ENCODE measurements around the gene ZBTB1. TPM values are rescaled to one million over a fixed set of nuclear protein-coding genes. Genes with fewer than 3 reads are reported as not detected.
"Not testable (repeated sequence)": the region's sequence is repeated elsewhere in the genome, so short reads cannot be mapped to it uniquely, and the experiment has no call there.

The ZBTB1 gene
- total RNA-seq, 1 donor from 2014 or later: 48.9 TPM

GRCh38 chr14:64566651-64567122 lies 62.1 kb downstream of the ZBTB1 start:
- no peaks in the 10 kb centered on the region for H3K9me3 ChIP-seq
- H3K4me3 ChIP-seq: no peak overlapping the region
- no peak overlapping the region for H3K27ac ChIP-seq
- H3K36me3 ChIP-seq: no peaks in the 10 kb centered on the region
- H3K27me3 ChIP-seq: no peaks in the 10 kb centered on the region
- TF ChIP-seq POLR2A (IDR thresholded peaks at IDR 0.05) (no peak), POLR2AphosphoS5 (IDR thresholded peaks at IDR 0.05; ENCODE audit: insufficient read depth in 1 of 2, low read depth in 1 of 2) (no peak)
- TF ChIP-seq, protein P1, sequence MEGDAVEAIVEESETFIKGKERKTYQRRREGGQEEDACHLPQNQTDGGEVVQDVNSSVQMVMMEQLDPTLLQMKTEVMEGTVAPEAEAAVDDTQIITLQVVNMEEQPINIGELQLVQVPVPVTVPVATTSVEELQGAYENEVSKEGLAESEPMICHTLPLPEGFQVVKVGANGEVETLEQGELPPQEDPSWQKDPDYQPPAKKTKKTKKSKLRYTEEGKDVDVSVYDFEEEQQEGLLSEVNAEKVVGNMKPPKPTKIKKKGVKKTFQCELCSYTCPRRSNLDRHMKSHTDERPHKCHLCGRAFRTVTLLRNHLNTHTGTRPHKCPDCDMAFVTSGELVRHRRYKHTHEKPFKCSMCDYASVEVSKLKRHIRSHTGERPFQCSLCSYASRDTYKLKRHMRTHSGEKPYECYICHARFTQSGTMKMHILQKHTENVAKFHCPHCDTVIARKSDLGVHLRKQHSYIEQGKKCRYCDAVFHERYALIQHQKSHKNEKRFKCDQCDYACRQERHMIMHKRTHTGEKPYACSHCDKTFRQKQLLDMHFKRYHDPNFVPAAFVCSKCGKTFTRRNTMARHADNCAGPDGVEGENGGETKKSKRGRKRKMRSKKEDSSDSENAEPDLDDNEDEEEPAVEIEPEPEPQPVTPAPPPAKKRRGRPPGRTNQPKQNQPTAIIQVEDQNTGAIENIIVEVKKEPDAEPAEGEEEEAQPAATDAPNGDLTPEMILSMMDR (IDR thresholded peaks at IDR 0.05): no peak
- intact Hi-C loops (cut with DNase I): no loop called here
- H3K4me1 ChIP-seq: peaks cover 15% of the 10 kb centered on the region
- DNase-seq (ENCODE audit: extremely low spot score in 2 of 2): no peak

DNA sequence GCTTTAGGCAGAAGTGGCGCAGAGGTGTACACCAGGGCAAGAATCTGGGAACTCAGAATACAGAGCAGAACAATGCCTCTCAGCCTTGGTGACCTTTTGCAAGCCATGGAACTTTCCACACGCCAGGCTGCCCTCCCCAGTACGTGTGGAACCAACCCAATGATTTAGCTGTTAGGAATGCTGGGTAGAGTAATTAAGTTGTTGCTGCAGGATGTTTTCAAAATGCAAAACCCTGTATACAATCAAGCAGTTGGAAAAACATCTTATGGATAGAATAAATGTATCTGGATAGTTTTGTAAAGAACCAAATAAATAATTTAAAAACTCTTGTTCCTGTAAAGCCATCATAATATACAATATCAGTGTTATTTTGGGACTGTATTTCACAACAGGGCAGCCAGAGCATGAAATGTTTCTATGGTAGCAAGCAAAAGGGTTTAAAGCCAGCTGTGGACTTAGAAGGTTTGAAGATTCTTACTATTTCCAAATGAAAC lies 64.6 kb downstream of the ZBTB1 start:
- Histone ChIP-seq H3K27me3 (no peaks in the 10 kb centered on the region), H3K4me1 (peaks cover 15% of the 10 kb centered on the region), H3K4me3 (no peak overlapping the region), H3K36me3 (no peaks in the 10 kb centered on the region), H3K27ac (peak overlapping the region; percentile 24), H3K9me3 (no peaks in the 10 kb centered on the region)
- intact Hi-C loops (cut with DNase I): no loop called here
- TF ChIP-seq POLR2AphosphoS5 (IDR thresholded peaks at IDR 0.05; ENCODE audit: insufficient read depth in 1 of 2, low read depth in 1 of 2): peak in 1 of 2 donors; percentile 86
- no peak for TF ChIP-seq POLR2A (IDR thresholded peaks at IDR 0.05)
- no peak for DNase-seq (ENCODE audit: extremely low spot score in 2 of 2)

DNA sequence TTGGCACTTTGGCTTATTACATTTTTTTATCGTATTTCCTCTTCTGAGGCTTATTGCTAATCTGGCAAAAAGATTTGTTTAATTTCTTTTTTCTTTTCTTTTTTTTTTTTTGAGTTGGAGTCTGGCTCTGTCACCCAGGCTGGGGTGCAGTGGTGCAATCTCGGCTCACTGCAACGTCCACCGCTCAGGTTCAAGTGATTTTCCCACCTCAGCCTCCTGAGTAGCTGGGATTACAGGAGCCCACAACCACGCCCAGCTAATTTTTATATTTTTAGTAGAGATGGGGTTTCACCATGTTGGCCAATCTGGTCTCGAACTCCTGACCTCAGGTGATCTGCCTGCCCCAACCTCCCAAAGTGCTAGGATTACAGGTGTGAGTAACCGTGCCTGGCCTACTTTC lies 65.1 kb downstream of the ZBTB1 start:
- DNase-seq (ENCODE audit: extremely low spot score in 2 of 2); intact Hi-C loops (cut with DNase I); H3K9me3 ChIP-seq; H3K27me3 ChIP-seq; H3K4me3 ChIP-seq; H3K36me3 ChIP-seq: not testable (repeated sequence)
- Histone ChIP-seq H3K4me1 (peaks cover 15% of the 10 kb centered on the region), H3K27ac (peak overlapping the region; percentile 24)

DNA sequence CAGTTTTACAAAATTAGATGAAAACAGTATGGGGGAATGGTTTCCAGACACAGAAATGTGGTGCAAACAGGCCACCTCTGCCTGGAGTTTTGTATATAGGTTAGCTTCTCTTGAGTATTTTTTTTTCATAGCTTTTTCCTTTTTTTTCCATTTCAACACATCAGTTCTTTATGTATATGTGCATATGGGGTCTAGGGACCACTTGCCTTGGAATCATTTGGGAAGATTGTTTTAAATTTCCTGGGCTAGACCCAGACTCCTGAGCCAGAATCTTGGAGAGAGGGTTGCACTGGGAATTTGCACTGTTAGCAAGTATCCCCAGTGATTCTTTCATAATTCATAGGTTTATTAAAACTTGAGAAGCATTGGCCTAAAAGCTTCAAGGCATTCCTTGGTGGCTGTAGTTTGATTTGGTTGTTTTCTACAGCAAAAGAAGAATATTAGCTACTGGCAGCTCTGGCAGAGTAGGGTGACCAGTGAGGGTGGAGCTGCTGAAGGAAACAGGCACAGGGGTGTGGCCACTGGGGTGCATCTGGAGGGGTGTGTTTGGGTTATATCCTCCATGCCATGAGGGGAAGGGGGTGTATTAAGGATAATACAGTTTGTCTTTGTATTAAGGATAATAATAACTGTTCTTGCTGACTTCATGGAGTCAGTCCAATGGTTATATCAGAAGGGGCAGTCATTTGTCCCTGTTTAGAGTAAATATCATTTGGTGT lies 68.0 kb downstream of the ZBTB1 start:
- Histone ChIP-seq H3K9me3 (no peaks in the 10 kb centered on the region), H3K27me3 (no peaks in the 10 kb centered on the region), H3K4me1 (peaks cover 15% of the 10 kb centered on the region), H3K27ac (no peak overlapping the region), H3K4me3 (no peak overlapping the region), H3K36me3 (no peaks in the 10 kb centered on the region)
- TF ChIP-seq POLR2AphosphoS5 (IDR thresholded peaks at IDR 0.05; ENCODE audit: insufficient read depth in 1 of 2, low read depth in 1 of 2) (no peak), POLR2A (IDR thresholded peaks at IDR 0.05) (no peak)
- TF ChIP-seq, protein P1 (IDR thresholded peaks at IDR 0.05): no peak
- peak in 1 of 2 donors; percentile 12 for DNase-seq (ENCODE audit: extremely low spot score in 2 of 2)
- intact Hi-C loops (cut with DNase I): no loop called here

DNA sequence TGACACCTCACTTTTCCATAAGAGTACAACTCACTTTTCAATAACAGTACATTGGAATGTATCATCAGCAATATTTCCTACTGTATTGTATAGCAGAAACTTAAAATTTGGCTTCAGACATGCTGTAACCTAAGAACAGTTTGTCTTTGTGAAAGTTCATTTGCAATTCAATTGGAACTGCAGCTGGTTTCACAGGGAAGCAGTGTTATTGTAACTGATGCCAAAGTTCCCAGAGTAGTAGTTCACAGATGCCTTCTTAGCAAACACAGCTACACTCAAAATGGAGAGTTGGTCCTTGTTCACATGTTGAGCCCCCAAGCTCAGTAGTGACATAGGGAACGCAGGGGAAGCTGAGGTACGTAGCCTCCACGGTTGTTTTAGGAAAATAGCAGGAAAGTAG lies 68.5 kb downstream of the ZBTB1 start:
- H3K27me3 ChIP-seq: no peaks in the 10 kb centered on the region
- intact Hi-C loops (cut with DNase I): no loop called here
- no peak overlapping the region for H3K4me3 ChIP-seq
- TF ChIP-seq POLR2A (IDR thresholded peaks at IDR 0.05): no peak
- no peak for TF ChIP-seq POLR2AphosphoS5 (IDR thresholded peaks at IDR 0.05; ENCODE audit: insufficient read depth in 1 of 2, low read depth in 1 of 2)
- TF ChIP-seq, protein P1 (IDR thresholded peaks at IDR 0.05): no peak
- no peak for DNase-seq (ENCODE audit: extremely low spot score in 2 of 2)
- H3K36me3 ChIP-seq: no peaks in the 10 kb centered on the region
- H3K9me3 ChIP-seq: no peaks in the 10 kb centered on the region
- H3K4me1 ChIP-seq: peaks cover 15% of the 10 kb centered on the region
- no peak overlapping the region for H3K27ac ChIP-seq

Small RNA genes within 50 kb of the gene (small RNA-seq; reads per million reads assigned to genes)
- not detected for gene AL049869.4

Other genes starting within 250 kb of the ZBTB1 start
- gene ESR2, start 210.4 kb upstream of the ZBTB1 start, total RNA-seq: 2.2 TPM
- gene MTHFD1, start 116.4 kb upstream of the ZBTB1 start, total RNA-seq: 40.3 TPM
- gene AKAP5, start 39.3 kb upstream of the ZBTB1 start, total RNA-seq: 0.49 TPM
- 11.3 TPM for gene ZBTB25, start 932 bp upstream of the ZBTB1 start, total RNA-seq
- gene HSPA2, start 36.0 kb downstream of the ZBTB1 start, total RNA-seq: 47.4 TPM
- not detected for gene PPP1R36, start 45.2 kb downstream of the ZBTB1 start, total RNA-seq
- gene PLEKHG3, start 199.7 kb downstream of the ZBTB1 start, total RNA-seq: 50.1 TPM